Femur (tissue), 1 donor: ENCODE measurements around the gene TM9SF2.
"Not testable (repeated sequence)": the region's sequence is repeated elsewhere in the genome, so short reads cannot be mapped to it uniquely, and the experiment has no call there.

Source experiments
- DNase-seq: peaks from one replicate; pipeline ENCODE4 v3.0.0-alpha.2; 2017

The TM9SF2 gene

DNA sequence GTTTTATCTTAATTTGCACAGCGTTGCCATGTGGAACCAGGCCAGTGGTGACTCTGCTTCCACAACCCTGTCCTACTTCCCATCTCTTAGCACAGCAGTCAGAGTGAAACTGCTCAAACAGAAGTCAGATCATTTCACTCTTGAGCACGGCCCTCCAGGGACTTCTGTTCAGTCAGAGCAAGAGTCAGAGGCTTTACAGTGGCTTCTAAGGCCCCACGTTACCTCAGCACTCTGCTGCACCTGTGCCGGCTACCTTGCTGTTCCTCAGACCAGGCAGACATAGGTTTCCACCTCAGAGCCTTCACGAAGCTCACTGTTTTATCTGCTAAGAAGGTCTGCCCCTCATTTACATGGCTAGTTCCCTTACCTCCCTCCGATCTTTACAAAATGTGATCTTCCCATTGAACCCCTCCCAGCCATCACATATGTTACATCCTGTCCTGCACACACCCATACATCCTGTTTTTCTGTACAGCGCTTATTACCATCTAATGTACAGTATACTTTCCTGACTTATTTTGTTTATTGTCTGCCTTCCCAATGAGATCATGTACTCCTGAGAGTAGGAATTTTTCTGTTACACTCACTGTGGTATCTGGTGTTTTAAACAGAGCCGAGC, 41.6 kb downstream of the TM9SF2 start:
- no peak for DNase-seq

GRCh38 chr13:99545361-99545760, 44.1 kb downstream of the TM9SF2 start:
- no peak for DNase-seq

- DNase-seq: no peak
Measured at GRCh38 chr13:99545979-99546378, 44.7 kb downstream of the TM9SF2 start.

DNA sequence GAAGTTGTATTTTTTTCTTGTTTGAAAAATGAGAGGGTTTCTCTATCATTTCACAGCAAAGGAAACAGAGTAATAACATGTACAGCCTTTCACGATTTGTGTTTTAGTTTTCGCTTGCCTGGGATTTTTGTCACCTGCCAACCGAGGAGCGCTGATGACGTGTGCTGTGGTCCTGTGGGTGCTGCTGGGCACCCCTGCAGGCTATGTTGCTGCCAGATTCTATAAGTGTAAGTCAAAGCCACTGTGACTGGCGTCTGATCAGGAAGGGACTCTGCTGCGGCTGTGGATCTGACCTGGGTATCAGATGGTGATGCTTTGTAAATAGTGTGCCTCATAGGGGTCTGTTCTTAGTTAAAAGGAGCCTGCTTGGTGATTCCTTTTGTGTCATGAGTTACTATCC, 45.6 kb downstream of the TM9SF2 start:
- no peak for DNase-seq

DNA sequence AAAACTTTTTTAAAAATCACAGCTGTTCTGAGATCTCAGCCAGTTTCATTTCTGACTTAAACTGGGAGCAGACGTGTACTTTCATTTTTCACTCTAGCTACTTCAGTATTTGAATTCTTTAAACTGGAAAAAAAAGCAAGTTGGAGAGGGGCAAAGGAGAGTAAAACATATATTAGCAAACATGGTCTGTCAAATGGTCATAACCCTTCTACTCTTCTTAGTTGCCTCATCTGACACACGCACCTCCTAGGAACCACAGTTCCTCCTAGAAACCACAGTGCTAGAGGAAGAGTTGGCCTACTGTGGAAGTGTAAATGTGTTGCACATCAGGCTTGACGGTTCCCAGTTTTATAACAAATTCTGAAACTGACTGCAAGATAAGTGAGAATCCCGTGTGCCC, 47.2 kb downstream of the TM9SF2 start:
- DNase-seq: no peak

GRCh38 chr13:99553033-99553432, 51.8 kb downstream of the TM9SF2 start:
- DNase-seq: no peak

- DNase-seq: no peak
Measured at GRCh38 chr13:99555149-99555548, 53.9 kb downstream of the TM9SF2 start.

GRCh38 chr13:99556867-99557443, 55.7 kb downstream of the TM9SF2 start:
- DNase-seq: no peak

GRCh38 chr13:99558570-99559180, 57.4 kb downstream of the TM9SF2 start:
- DNase-seq: no peak

GRCh38 chr13:99559560-99559959, 58.3 kb downstream of the TM9SF2 start:
- DNase-seq: no peak

- no peak for DNase-seq
Measured at GRCh38 chr13:99563404-99563803, 62.1 kb downstream of the TM9SF2 start.

DNA sequence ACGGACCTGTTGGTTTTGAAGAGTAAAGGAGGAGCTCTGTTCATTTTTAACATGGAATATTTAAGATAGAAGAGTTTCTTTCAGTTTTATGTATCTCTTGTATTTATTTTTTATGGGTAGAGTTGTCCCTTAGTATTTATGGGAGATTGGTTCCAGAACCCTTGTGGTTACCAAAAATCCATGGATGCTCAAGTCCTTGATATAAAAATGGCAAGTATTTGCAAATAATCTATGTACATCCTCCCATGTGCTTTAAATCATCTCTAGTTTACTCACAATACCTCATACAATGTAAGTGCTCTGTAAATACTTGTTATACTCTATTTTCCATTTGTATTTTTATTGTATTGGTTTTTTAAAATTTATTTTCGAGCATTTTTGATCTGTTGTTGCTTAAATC, 63.1 kb downstream of the TM9SF2 start:
- DNase-seq: no peak

DNA sequence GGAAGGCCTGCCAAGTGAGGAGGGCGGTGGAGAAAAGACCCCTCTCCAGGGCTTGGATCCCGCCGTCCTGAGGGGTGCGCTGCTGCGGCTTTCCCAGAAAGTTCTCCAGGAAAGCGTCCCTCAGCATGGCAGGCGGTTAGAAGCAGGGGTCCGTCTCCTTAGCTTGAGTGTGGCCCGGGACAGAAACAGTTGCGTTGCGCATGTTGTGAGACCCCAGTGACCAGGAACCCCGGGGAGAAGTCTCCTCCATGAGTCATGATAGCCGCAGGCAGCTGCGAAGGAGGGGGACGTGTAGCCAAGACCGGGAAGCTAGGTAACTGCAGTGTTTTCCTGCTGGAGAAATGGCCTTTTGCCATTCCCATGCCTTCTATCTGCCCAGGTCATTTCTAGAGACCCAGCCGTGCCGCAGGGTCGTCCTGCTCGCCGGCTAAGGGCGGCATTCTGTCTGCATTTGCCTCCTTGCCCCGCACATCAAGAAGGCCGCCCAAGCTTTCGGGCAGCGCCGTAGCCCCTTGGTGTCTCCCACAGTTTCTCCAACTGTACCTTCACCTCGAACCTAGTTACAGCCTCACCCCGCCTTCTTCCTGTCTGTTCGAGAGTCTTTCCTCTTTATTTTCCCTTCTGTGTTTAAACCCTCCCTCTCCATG, 64.3 kb downstream of the TM9SF2 start:
- DNase-seq: no peak

DNA sequence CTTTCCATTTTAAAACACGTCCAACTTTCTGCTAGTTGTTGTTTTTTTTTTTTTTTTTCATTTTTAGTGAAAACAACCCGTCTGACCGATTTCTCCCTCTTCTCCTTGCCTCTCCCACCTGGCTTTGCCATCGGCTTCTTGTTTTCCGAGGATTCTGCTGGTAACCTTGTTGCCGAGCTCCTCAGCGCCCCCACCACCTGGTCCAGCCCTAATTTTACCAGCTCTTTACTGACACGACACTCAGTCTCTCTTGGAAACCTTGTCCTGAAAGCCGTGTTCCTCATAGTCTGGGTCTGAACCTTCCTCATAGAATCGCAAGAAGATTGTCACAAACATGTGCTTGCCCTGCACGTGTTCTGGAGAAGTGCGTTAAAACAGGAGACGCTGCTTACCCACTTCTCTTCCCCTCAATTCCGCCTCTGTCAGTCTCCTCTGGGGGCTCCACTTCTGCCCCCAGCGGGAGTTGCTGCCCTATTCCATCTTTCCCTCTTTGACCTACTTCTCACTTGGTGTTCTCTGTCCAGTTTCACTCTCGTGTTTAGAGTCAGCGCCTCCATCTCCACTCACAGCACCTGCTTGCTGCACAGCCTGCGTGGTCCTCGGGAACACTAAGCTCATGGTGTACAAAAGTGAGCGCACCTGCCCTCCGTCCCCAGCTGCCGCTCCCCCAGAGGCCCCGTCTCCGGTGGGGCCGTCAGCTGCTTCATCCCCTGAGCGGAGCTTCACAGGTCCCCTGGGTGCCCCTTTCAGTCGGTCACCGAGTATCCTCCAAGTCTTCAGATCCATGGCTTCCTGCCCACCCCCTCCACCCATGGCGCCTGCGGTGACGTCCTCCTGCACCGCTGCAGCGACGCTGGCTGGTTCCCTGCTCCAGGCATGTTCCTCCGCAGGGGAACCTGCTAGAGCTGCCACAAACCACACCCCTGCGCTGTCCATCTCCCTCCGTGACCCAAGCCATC, 65.1 kb downstream of the TM9SF2 start:
- no peak for DNase-seq

GRCh38 chr13:99568901-99569300, 67.6 kb downstream of the TM9SF2 start:
- DNase-seq: not testable (repeated sequence)

GRCh38 chr13:99572131-99572530, 70.9 kb downstream of the TM9SF2 start:
- no peak for DNase-seq

DNA sequence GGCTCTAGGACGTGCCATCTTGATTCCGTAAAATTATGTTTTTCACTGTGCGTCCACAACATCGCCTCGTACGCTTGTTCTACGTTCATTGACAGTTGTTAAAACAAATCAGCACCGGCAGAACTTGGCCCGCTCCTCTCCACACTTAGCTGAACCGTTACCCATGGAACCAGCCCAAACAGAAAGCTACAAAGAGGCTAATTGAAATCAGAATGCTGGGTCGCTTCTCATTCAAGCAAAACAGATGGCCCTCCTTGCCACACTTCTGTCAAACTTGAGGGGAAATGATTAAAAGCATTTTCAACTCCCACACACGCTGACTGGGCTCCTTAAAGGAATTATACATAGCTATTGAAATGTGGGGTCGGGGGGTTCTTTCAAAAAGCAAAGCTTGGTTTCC, 71.6 kb downstream of the TM9SF2 start:
- no peak for DNase-seq

DNA sequence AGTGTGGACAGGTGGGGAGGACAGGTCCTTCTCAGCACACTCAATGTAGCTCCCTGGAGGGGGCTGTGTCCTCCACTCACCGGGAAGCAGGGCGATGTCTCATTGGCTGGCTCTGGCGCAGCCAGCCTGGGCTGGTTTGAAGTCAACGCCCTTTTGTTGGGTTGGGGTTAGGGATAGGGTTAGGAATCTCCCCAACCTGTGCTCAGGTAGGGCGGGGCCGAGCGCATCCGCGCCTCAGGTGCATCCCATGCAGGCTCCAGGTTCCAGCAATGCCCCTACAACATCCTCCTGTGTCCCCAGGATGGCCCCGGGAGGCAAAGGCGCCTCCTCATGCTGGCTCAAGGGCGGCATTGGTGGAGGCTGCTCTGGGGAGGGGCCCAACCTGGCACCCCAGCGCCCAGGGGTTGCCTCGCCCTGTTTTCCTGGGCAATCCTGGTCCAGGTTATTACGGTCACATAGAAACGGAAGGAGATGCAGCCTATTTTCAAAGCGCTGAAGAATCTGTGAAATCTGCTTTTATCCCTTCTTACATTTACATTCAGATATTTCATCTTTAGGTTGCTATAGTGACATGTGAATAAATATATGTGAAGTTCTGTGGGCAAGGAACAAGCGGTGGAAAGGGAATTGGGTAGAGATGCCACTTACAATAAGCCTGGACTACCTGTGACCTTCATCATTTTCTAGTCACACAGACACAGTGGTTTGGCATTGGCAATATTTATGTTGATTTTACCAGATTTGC, 74.3 kb downstream of the TM9SF2 start:
- DNase-seq: no peak

GRCh38 chr13:99577934-99578917, 77.0 kb downstream of the TM9SF2 start:
- no peak for DNase-seq

DNA sequence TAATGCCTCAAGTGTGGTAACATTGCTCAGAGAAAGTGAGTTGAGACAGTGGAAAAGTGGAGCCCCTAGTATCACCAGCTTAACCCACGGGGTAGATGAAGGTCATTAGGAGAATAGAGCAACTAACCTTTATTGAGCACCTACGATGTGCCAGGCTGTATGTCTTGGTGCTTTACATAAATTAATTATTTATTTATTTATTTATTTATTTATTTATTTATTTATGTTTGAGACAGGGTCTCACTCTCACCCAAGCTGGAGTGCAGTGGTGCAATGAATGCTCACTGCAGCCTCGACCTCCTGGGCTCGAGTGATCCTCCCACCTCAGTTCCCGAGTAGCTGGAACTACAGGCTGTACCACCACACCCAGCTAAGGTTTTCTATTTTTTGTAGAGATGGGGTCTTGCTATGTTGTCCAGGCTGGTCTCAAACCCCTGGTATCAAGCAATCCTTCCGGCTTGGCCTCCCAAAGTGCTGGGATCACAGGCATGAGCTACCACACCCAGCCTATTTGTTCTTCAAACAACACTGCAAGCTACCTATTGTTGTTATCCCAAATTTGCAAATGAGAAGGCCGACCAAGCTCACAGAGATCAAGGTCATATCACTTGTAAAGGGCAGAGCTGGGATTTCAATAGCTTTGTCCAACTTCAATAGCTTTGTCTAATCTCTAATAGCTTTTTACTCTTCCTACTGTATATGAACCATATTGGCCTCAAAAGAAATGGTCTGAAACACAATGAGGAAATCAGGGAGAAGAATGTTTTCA, 79.4 kb downstream of the TM9SF2 start:
- DNase-seq: no peak
